T1000 (cell line): ENCODE results near the gene SEZ6.

Experiments used
- DNase-seq: peaks from one replicate; lab custom pipeline; 2025; ENCODE audit warnings: mixed read lengths; lab: John Stamatoyannopoulos, UW

SEZ6 gene

GRCh38 chr17:29005936-29006511 lies at the start of gene SEZ6:
SEZ6 (minus strand) TSS chr17:29006033; CDS start chr17:29005869, 164 bp downstream.
- no peak for DNase-seq

- no peak for DNase-seq
Observed at GRCh38 chr17:29054835-29055234, 49.0 kb upstream of the SEZ6 start.

- DNase-seq = no peak
Observed at GRCh38 chr17:29051731-29052130, 45.9 kb upstream of the SEZ6 start.

- DNase-seq = no peak
Observed at GRCh38 chr17:29051194-29051593, 45.4 kb upstream of the SEZ6 start.

DNA sequence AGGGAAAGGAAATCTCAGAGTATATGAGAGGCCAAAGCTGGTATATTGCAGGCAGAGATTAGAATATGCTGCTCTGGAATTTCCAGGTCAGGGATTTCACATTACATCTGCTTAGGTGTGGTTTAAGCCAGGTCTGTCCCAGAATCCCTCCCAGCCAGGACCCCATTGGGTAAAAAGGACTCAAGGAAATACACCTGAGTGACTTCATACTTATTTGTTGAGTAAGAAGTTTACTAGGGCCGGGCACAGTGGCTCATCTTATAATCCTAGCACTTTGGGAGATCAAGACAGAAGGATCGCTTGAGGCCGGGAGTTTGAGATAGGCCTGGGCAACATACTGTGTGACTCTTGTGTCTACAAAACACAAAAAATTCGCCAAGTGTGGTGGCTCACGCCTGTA lies 44.3 kb upstream of the SEZ6 start:
- no peak for DNase-seq

GRCh38 chr17:29049541-29050145 lies 43.8 kb upstream of the SEZ6 start:
- no peak for DNase-seq

DNA sequence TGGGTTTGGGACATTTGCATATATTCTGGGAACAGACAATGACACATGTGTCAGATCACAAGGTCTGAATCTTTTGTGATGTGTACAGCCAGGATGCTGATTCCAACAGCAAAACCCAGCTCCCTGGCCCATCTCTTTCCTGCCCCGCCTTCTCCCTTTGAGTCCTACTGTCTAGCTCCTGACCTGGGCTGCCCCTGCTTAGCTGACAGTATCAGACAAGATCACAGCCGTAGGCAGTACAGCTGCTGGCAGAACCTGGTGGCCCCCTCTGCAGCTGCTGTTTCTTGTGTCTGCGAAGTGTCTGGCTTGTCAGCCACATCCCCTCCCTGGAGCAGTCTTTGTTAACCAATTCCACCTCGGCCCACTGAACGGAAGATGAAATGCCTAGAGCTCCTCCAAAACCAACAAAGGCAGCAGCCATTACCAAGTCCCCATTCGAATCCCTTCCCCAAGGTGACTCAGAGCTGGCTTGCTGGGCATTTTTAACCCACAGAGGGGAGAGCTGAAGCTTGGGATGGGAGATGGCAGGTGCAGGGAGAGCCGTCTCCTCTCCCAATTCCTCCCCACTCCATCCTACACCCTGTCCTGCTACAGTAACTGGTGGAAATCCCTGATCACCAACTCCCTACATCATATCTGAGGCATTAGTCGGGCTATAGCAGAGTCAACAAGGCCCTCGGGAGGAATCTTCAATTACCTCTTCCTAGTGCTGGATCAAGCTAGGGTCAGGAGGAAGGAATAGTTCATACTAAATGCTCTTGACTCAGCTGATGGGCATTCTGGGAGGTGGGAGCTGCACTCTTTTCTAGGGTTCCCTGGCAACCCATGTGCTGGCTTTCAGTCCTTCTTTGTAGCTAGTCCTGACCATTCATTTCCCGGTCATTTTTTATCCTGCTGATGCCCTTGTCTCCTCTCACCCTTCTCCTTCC lies 42.9 kb upstream of the SEZ6 start:
- DNase-seq = no peak

- DNase-seq = no peak
Observed at GRCh38 chr17:29046473-29046839, 40.6 kb upstream of the SEZ6 start.

DNA sequence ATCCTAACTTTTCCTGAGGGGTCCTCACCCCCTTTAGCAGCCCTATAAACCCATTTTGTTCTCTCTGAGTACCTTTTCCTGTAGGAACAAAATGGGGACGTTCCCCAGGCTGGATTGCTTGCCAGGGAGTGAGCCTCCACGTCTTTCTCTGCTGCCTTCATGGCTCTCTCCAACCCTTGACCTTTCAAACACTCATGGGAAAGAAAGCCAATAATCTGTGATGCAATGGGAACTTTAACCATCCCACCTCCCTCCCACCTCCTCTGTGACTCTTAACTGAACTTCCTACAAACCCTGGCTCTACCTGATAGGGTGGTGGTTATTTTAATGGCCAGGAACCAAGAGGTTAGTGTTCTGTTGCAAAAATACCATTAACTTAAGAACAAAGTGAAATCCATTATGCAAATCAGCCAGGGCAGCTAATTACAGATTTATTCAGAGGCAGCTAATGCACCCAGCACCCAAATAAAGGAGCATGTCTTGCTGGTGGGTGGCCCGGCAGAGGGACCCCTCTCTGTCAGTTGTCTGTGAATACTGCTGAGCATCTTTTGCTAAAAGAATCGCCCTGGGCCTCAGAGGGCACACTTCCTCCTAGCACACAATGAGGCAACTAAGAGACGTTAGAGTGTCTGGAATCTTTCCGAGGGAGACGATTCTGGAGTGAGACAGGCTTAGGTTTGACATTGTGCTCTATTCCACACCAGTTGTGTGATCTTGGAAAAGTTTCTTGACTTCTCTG lies 40.1 kb upstream of the SEZ6 start:
- DNase-seq = no peak

GRCh38 chr17:29045026-29045425 lies 39.2 kb upstream of the SEZ6 start:
- no peak for DNase-seq

GRCh38 chr17:29043539-29044145 lies 37.8 kb upstream of the SEZ6 start:
- no peak for DNase-seq

DNA sequence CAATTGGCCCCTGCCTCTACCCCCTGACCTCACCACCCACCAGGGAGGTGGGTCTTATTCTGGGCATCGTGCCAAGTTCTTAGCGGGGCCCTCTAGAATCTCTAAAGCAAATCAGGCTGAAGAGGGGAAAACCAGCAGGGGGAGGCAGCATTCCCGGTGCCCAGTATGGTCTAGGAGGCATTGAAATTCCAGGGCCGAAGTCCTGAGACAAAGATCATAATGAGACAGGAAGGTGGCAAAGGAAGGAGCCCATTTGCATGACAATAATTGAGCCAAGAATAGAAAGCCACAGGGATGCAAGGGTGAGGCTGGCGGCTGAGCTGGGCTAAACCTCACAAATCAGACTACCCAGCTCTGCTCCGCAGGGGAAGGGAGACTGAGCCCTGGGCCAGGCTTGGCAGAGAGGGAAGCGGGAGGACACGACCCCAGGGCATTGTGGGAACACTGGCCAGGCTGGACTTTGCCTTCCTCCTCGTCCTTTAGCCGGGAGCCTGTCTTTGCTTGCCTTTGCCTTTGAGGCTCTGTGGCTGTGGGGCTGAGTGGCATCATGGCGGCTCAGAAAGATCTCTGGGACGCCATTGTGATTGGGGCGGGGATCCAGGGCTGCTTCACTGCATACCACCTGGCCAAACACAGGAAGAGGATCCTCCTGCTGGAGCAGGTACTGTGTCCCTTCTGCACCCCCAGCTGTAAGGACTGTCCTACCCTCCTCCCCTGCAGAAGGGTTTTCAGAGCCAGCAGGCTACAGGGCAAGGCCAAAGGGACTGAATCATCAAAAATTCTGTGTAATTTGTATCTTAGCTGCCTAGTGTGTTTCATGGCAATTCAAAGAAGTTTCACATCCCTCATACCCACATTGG lies 37.1 kb upstream of the SEZ6 start, which contains the start of gene PIPOX:
Gene PIPOX (plus strand): TSS at position 463 of the 860 bp plus-strand sequence. CDS start 85 bp downstream, at position 548.
- DNase-seq = no peak

DNA sequence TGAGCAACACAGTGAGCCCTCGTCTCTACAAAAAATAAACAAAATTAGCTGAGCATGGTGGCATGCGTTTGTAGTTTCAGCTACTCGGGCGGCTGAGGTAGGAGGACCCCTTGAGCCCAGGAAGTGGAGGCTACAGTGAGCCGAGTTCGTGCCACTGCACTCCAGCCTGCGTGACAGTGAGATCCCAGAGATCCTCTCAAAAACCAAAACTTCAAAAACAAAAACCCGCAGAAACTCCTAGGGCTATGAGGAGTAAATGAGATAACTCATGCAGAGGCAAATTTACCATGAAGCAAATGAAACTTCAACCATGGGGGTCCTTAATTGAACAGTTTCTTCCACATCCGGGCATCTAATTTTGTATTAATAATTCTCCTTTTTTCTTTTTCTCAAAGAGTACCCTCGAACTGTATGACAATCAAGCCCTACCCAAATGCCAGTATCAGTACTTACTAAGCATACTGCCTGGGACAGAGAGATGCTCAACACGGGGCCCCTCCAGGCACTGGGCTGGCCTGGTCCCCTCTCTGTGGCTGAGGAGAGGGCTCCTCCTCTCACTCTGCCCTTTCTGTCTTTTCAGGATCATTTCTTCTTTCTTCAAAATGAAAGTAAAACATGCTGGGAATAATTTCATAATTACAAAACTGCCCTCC lies 36.3 kb upstream of the SEZ6 start:
- no peak for DNase-seq

DNA sequence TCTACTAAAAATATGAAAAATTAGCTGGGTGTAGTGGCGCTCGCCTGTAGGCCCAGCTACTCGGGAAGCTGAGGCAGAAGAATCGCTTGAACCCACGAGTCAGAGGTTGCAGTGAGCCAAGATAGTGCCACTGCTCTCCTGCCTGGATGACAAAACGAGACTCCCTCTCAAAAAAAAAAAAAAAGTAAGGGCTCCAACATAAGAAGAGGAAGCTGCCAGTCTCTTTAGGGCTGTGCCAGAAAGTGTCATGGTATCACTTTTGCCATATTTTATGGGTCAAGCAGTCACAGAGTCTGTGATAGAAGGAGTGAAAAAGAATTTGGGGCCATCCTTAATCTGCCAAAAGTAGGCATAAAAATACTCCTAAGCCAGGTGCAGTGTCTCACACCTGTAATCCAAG lies 35.7 kb upstream of the SEZ6 start:
- no peak for DNase-seq

- DNase-seq = no peak
Observed at GRCh38 chr17:29041091-29041490, 35.3 kb upstream of the SEZ6 start.

GRCh38 chr17:29039764-29040598 lies 34.1 kb upstream of the SEZ6 start:
- DNase-seq = no peak

GRCh38 chr17:29038085-29038795 lies 32.4 kb upstream of the SEZ6 start:
- no peak for DNase-seq

DNA sequence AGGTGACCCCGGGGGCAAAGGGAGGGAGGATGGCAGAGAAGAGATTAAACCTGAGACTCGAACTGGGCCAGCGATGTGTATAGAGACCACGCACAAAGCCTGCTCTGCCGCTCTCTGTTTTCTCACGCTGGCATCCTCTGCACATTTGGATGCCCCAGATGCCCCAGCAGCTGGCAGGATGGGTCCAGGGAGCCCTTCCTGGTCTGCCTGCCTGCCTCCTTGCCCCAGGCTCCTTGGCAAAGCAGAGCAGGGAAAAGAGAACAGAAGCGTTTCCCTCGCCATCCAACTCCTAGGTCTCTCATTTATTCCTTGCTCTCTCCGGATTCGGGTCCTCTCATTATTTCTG lies 31.9 kb upstream of the SEZ6 start:
- no peak for DNase-seq

DNA sequence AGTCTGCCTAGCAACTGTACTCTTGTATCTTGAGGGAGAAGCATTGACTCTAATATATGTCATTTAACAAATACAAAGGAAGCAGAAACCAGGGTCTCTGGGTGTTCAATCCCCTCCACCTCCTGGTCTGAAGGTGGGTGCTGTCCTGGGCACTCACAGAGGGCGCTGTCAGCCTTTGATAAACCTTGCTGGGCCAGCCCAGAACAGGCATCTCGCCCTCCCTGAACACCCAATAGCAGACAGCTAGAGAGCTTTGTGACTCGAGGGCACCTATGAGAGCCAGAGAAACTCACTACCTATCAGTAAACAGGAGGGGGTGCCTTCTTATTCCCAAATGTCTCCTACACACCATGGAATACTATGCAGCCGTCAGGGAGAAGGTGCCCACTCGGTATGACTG lies 30.8 kb upstream of the SEZ6 start:
- no peak for DNase-seq
